GM19193 (cell line): ENCODE measurements around the gene FOXK2.
A peak's percentile ranks its signal among the peaks of the same experiment; 100 is the strongest.

Source experiments
- POLR2A ChIP-seq: IDR thresholded peaks from 4 replicates; pipeline ENCODE4 v1.6.1; 2011; ENCODE audit not compliant: insufficient read depth, insufficient read length; ENCODE audit errors: extremely low read depth

The FOXK2 gene

DNA sequence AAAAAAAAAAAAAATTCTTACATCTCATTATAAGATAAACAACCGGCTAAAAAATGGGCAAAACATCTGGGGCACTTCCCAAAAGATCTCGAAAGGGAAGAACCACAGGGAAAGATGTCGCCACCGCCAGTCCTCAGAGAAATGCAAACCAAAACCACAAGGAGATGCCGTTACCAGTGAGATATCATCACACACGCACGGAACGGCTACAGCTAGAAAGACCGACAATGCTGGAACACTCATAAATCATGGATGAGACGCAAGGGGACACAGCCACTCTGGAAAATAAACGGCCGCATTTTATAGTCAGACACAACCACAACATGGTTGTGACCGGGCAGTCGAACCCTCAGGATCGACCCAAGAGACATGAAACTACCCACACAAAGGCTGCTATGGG lies 104.2 kb downstream of the FOXK2 start:
- no peak for TF ChIP-seq POLR2A

DNA sequence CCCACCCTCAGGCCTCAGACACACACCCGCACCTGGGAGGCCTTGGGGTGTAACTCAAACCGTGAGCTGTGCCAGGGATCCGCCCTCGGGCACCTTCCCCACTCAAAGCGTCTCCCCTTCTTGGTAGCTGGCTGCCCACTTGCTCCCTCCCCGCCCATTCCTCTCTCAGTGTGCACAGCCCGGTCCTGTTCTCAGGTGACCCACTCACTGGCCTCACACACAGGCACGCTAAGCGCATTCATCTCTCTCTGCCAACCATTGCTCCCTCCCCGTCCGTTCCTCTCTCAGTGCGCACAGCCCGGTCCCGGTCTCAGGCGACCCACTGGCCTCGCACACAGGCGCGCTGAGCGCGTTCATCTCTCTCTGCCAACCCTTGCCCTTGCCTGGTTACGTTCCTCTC lies 107.9 kb downstream of the FOXK2 start:
- no peak for TF ChIP-seq POLR2A

DNA sequence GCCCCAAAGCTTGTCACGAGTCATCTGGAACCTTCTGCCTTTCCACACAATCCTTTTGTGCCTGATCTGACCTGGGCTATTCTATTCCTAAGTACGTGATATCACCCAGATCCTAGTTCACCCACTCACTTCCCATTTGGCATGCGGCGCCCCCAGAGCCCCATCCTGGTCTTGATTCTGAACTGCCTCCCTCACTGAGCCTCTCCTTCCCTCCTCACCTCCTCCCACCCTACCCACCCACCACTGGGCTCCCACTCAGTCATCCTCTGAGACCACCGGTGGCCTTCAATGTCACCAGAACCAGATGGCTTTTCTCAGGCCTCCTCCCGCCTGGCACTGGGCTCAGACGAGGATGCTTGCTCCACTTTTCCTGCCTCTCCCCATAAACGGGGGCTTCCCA lies 110.2 kb downstream of the FOXK2 start:
- no peak for TF ChIP-seq POLR2A

DNA sequence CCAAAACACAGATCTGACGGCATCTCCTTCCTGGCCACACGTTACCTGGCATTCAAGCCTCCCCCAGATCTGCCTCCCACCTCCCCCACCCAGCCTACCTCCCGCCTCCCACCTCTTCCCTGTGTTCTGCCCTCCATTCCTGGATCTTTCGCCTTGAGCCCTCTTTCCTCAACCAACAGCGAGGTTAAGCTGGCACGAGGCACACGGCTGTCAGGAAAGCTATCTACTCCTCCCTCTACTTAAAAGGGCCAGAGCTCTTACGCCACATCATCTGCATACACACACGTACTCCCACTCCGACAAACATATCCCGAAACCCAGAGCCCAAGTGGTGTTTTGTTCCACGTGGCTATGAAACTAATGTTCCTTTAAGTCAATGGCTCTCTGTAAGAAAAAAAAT lies 110.7 kb downstream of the FOXK2 start:
- no peak for TF ChIP-seq POLR2A

DNA sequence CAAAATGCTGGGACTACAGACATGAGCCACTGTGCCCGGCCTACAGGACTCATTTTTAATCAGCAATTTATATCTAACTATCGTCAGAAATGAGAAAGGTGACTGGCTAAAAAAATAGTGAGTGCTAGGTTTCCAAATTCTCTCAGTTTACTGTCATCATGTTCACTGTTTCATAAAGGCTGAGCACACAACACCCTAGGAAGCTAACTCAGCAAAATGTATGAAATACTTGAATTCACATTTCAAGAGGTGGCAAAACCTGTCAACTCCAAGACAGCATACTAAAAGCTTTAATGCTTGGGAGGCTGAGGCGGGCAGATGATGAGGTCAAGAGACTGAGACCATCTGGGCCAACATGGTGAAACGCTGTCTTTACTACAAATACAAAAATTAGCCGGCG lies 112.0 kb downstream of the FOXK2 start:
- TF ChIP-seq POLR2A = no peak

DNA sequence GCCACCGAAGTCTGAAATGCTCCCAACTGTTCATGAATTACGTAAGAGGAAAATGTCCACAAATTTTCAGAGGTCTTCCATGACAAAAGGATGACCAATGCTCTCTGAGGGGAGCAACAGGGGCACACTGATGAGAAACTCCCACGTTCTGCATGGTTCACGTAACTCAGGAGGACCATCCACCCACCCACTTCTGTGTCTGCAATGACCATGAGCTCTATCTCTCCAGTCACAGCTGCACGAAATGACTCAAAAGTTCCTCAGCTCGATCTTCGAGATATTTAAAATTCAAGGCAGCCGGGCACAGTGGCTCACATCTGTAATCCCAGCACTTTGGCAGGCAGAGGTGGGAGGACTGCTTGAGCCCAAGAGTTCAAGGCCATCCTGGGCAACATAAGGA lies 112.9 kb downstream of the FOXK2 start:
- no peak for TF ChIP-seq POLR2A

DNA sequence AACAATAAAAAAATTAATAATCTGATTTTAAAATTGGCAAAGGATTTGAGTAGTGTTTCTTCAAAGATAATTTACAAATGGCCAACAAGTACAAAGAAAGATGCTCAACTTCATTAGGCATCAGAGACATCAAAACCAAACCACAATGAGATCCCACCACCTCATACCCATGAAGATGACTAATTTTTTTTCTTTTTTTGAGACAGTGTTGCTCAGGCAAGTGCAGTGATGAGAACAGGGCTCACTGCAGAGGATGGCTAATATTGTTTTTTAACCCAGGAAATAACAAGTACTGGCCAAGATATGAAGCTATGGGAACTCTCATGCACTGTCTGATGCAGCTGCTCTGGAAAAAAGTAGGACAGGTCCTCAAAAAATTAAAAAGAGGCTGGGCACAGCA lies 113.8 kb downstream of the FOXK2 start:
- TF ChIP-seq POLR2A = no peak

DNA sequence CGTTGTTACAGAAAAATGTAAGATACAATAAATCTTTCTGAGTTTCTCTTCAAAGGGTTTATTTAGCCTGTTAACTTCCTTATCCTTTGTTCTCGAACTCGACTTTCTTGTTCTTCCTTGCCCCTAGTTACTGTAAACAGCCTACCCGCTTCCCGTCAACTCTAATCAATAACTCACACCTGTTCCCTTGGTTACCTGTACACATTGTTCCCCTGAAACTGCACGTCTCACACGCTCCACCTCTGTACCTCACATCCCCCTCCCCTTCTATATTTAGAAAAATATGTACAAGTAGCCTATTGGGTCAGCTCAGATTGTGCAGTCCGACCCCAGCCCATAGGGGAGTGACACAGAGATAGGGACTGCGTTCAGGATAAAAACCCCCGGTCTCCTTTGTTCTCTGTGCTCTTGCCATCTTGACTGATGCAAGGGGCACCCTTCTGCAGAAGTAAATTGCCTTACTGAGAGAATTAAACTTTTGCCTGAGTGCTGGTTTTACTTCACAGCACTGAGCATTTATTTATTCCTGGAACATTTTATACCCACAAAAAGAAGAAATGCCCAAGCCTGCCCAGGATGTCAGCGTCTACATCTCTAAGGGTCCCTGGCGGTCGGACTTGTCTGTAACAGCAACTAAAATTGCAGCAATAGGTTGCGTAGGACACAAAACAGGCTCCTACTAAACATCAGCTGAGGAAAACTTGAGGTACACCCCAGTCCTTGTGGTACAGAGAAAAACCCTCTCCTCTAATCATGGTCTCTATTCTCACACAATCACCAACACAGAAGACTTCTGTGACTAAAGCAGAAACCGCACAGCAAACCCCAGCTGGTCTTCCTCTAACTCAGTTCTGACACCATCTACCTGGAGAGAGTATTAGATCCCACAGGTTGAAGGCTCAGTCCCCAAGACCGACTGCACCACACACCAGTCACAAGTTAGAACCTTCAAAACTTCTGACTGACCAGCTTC lies 117.4 kb downstream of the FOXK2 start:
- no peak for TF ChIP-seq POLR2A

DNA sequence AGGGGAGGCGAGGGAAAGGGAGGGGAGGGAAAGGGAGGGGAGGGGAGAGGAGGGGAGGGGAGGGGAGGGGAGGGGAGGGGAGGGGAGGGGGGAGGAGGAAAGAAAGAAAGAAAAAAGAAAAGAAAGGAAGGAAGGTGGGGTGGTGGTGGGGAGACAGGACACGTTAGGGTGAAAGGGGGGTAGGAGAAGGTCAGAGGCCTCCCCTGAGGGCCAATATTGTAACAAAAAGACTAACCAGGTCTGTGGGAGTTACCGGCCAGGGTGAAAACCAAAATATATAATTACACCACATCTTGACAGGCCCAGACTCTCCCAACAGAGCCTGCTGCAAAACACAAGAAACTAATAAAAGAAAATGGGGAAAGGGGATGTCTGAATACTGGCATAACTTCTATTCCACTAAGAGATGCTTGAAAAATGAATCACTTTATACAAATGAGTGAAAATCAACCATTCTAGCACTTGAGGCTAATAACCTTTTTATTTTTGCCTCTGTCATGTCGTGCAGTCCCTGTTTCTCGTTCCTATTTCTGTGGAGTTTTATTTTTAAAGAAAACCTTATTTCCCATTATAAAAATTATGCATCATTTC lies 118.7 kb downstream of the FOXK2 start:
- TF ChIP-seq POLR2A = no peak

DNA sequence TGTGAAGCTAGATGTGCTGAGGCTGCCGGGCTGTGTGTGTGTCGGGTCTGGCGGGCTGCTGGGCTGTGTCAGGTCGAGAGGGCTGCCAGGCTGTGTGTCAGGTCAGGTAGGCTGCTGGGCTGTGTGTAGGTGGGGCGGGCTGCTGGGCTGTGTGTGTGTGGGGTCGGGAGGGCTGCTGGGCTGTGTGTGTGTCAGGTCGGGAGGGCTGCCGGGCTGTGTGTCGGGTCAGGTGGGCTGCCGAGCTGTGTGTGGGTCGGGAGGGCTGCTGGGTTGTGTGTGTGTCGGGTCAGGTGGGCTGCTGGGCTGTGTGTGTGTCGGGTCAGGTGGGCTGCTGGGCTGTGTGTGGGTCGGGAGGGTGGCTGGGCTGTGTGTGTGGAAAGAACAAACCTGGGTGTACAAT lies 120.1 kb downstream of the FOXK2 start:
- no peak for TF ChIP-seq POLR2A

DNA sequence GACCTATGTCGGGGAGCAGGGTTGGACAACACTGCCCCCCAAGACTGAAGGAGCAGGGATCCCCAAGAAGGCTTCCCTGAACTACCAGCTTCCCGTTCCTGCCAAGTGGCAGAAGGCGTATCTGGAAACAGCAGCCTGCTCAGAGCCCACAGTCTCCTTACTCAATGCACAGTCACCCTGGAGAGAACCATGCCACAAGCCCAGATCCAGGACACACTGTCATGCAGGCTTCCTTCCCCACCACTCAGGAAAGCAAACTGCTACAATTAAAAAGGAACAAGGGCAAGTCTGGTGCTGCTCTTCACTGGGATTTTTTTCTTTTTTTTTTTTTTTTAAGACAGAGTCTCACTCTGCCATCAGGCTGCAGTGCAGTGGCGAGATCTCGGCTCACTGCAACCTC lies 120.5 kb downstream of the FOXK2 start:
- no peak for TF ChIP-seq POLR2A

DNA sequence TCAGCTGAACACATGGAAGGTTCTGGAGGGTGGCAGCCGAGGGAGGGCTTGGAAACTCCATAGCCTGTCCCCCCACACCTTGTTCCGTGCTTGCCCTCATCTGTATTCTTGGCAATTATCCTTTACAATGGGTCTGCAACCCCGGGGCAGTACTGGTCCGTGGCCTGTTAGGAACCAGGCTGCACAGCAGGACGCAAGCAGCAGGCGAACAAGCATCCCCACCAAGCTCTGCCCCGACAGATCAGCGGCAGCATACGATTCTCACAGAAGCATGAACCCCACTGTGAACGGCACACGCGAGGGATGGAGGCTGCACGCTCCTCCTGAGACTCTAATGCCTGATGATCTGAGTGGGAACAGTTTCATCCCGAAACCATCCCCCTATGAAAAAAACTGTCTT lies 122.5 kb downstream of the FOXK2 start:
- no peak for TF ChIP-seq POLR2A

DNA sequence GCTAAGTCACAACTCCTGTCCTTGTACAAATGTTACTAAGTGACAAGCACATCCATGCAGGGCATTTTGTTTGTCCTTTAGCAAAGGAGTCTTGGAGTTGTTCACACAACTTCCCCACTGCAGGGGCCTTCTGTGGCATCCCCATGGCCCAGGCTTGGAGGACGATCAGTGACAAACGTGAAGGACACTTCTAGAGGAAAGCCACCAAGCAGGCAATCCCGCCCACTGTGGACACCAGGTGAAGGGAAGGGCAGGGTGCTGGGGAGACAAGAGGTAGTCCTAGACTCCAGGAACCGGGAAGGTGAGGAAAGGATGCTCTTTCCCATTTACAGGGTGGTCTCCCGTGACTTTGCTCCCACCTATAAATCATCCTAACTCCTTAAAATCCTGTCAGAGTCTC lies 124.6 kb downstream of the FOXK2 start:
- TF ChIP-seq POLR2A = no peak

DNA sequence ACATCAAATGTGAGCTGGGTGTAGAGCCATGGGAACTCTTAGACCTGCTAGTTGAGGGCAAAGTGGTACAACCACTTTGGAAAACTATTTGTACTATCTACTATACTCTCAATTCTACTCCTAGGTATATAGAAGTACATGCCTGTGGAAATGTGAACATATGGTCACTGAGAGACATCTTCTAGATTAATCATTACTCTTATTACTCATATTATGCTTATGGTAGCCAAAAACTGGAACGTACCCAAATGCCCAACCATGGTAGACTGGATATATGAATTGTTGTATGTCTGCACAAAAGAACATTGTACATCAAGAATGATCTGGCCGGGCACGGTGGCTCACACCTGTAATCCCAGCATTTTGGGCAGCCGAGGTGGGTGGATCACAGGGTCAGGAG lies 126.0 kb downstream of the FOXK2 start:
- no peak for TF ChIP-seq POLR2A

DNA sequence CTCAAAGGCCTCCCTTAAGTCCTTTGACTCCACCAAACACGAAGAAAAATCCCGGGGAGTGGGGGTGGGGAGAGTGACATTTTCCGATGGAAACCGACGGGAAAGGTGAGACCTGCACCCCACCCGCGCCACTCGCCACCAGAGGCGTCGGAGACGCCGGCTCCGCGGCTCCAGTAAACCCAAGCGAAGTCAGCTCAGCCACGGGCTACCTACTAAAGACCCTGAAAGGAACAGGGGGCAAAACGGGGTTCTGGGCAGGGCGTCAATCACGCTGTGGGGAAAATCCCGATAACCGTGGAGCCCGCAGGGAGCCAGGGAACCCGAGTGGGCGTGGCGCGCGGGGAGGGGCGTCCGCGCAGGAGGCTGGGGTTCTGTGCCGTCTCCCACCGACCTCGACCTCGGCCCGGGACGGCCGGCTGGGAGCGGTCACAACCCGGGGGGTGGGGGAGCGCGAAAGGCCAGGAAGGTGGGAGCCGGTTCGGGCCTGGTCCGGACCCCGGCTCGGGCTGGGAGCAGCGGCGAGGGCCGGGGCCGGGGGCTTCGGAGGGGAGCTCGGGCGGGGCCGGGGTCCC lies 128.1 kb downstream of the FOXK2 start:
- TF ChIP-seq POLR2A = no peak

DNA sequence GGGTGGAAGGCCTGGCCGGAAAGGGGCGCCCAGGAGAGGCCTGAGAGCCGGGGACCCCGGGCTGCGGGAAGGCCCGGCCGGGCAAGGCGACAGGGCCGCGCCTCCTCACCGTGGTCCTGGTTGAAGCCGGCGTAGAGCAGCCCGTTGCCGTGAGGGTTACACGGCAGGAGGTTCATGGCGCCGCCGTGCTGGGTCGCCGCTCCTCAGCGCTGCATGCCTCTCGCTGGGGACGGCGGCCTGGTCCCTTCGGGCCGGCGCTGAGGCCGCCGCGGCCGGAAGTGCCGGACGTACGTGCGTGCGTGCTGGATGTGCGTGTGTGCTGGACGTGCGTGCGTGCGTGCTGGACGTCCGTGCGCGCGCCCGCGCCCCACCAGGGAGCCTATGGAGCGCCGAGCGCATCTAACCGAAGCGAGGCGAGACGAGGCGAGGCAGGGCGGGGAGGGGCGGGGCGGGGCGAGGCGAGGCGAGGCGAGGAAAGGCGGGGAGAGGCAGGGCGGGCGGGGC lies 128.7 kb downstream of the FOXK2 start, which contains the start of gene WDR45B:
WDR45B (minus strand) TSS at position 280 of the 504 bp plus-strand sequence; CDS start at position 176, 104 bp downstream.
- peak; percentile 94 for TF ChIP-seq POLR2A
